SU-DHL-6 (cell line): Measurements from ENCODE around the gene B4GALT3.

Source experiments
- H2AFZ ChIP-seq: fragments of 200-600 bp; sonication (generic); 2 replicates; pipeline ENCODE4 v1.6.1; 2014; ENCODE audit warnings: low read depth, mild to moderate bottlenecking, moderate library complexity, mixed read lengths, antibody characterized with exemption, low read length; ENCODE audit not compliant: severe bottlenecking
- H3F3A ChIP-seq: fragments of 200-600 bp; shearing (Covaris generic); 2 replicates; pipeline ENCODE4 v1.6.0; 2016; ENCODE audit warnings: antibody characterized with exemption, mild to moderate bottlenecking; ENCODE audit not compliant: insufficient read depth
- H3K27ac ChIP-seq: fragments of 200-600 bp; sonication (generic); 2 replicates; pipeline ENCODE4 v1.5.1; 2016; ENCODE audit warnings: low read depth, mild to moderate bottlenecking, low read length, moderate library complexity, mixed read lengths
- H3K27me3 ChIP-seq: fragments of 200-600 bp; sonication (generic), shearing (Covaris generic); 2 replicates; pipeline ENCODE4 v1.6.0; 2014; ENCODE audit warnings: mild to moderate bottlenecking, low read length
- H3K36me3 ChIP-seq: fragments of 200-600 bp; sonication (generic); 2 replicates; pipeline ENCODE4 v1.6.1; 2014; ENCODE audit warnings: mild to moderate bottlenecking, low read length, mixed read lengths
- H3K4me2 ChIP-seq: fragments of 300-600, 200-600 bp; shearing (Covaris generic), sonication (generic); 2 replicates; pipeline ENCODE4 v1.6.0; 2014; ENCODE audit warnings: low read length, low read depth, mild to moderate bottlenecking; ENCODE audit not compliant: poor library complexity, severe bottlenecking
- H3K4me3 ChIP-seq: fragments of 200-600 bp; sonication (generic); 2 replicates; pipeline ENCODE4 v1.5.1; 2014; ENCODE audit warnings: antibody characterized with exemption, low read length, mild to moderate bottlenecking, mixed read lengths; ENCODE audit not compliant: insufficient read depth, poor library complexity, severe bottlenecking
- H3K79me2 ChIP-seq: fragments of 200-600 bp; sonication (generic); 2 replicates; pipeline ENCODE4 v1.6.1; 2014; ENCODE audit warnings: mild to moderate bottlenecking, low read length, moderate library complexity; ENCODE audit not compliant: insufficient read depth
- H3K9ac ChIP-seq: fragments of 200-600 bp; sonication (generic); 2 replicates; pipeline ENCODE4 v1.7.0; 2014; ENCODE audit warnings: mild to moderate bottlenecking, low read length
- H3K9me2 ChIP-seq: fragments of 200-600 bp; sonication (generic); replicated peaks from 2 replicates; pipeline ENCODE4 v1.6.1; 2014; ENCODE audit warnings: low read length; ENCODE audit not compliant: insufficient read depth
- H3K9me3 ChIP-seq: fragments of 200-600 bp; sonication (generic); 2 replicates; pipeline ENCODE4 v1.6.1; 2014; ENCODE audit warnings: low read length, mixed read lengths; ENCODE audit not compliant: insufficient read depth
- H4K20me1 ChIP-seq: fragments of 200-600 bp; sonication (generic); 2 replicates; pipeline ENCODE4 v1.6.1; 2014; ENCODE audit warnings: low read depth, mild to moderate bottlenecking, antibody characterized with exemption, low read length, moderate library complexity, mixed read lengths
- EZH2phosphoT487 ChIP-seq: fragments of 200-600 bp; sonication (generic), shearing (Covaris generic); conservative IDR thresholded peaks from 2 replicates; pipeline ENCODE4 v1.6.1; 2018; ENCODE audit warnings: mild to moderate bottlenecking, antibody characterized with exemption, low read length, moderate library complexity, mixed read lengths
- TF ChIP-seq, protein P1 (sequence below): fragments of 200-600 bp; sonication (generic); IDR thresholded peaks from one replicate; pipeline ENCODE4 v1.5.1; 2017; ENCODE audit warnings: antibody characterized with exemption, mild to moderate bottlenecking, low read length, moderate library complexity; ENCODE audit not compliant: insufficient read depth, poor library complexity, severe bottlenecking

B4GALT3 gene

DNA sequence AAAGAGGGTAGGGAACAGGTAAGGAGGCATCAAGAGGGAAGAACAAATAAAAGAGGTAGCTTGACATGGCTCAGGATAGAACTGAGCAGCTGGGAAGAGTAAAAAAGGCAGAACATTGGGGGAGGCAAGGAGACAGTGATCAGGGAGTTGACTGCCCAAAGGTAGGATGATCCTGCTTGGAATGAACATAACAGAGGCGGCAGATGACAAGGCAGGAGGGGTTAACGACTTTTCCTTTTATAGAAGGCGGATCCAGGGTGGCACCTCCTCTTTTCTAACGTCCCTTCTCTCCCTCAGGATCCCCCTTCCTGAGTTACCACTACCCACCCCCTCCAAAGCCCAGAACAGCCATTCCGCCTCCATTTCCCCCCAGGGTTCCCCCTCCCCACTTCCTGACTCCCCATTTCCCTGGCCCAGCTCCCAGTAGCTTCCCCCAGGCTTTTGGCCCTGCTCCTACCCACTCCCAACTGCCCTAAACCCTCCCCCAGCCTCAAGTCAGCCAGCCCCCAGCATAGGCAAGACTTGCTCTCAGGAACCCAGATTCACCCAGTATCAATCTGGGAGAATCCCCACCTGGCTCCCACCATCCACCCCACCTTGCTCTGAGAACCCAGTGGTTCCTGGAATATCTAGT, 22.3 kb upstream of the B4GALT3 start:
- no peak overlapping the region for H3K4me2 ChIP-seq
- H3K27ac ChIP-seq = no peak overlapping the region
- H3K27me3 ChIP-seq = no peaks in the 10 kb centered on the region
- H3K9me2 ChIP-seq = no peaks in the 10 kb centered on the region
- TF ChIP-seq, protein P1, sequence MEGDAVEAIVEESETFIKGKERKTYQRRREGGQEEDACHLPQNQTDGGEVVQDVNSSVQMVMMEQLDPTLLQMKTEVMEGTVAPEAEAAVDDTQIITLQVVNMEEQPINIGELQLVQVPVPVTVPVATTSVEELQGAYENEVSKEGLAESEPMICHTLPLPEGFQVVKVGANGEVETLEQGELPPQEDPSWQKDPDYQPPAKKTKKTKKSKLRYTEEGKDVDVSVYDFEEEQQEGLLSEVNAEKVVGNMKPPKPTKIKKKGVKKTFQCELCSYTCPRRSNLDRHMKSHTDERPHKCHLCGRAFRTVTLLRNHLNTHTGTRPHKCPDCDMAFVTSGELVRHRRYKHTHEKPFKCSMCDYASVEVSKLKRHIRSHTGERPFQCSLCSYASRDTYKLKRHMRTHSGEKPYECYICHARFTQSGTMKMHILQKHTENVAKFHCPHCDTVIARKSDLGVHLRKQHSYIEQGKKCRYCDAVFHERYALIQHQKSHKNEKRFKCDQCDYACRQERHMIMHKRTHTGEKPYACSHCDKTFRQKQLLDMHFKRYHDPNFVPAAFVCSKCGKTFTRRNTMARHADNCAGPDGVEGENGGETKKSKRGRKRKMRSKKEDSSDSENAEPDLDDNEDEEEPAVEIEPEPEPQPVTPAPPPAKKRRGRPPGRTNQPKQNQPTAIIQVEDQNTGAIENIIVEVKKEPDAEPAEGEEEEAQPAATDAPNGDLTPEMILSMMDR = no peak
- TF ChIP-seq EZH2phosphoT487 = no peak
- no peak overlapping the region for H2AFZ ChIP-seq
- no peaks in the 10 kb centered on the region for H3F3A ChIP-seq
- H3K9ac ChIP-seq = no peak overlapping the region
- H3K4me3 ChIP-seq = no peak overlapping the region
- H3K36me3 ChIP-seq = no peaks in the 10 kb centered on the region
- H3K79me2 ChIP-seq = peaks cover 10% of the 10 kb centered on the region
- no peaks in the 10 kb centered on the region for H3K9me3 ChIP-seq
- H4K20me1 ChIP-seq = no peaks in the 10 kb centered on the region

DNA sequence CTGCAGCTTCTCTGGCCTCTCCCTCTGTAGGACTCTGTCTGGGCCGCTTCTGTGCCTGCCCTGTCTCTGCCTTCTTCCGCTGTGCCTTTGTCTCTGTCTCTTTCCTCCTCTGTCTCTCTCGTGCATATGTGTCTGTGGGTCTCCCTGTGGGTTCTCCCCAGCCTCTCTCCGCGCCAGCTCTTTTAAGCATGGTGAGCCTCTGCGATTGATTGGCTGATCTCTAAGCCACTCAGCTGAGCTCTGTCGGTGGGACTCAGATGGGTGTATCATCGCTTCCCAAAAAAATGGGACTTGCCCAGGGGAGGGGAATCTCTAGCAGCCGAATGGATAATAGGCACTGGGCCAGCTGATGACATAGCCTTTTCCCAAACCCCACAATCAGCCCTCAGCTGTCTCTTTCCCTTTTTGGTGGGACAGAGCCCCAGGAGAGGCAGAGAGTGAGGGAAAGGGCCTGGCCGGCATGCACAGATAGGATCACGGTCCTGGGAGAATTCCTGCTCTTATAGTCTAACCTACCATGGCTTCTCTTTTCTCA, 21.7 kb upstream of the B4GALT3 start, which contains the start of gene ADAMTS4:
Gene ADAMTS4, minus strand, starts transcription at position 158 of the 535 bp plus-strand sequence. CDS start 427 bp downstream, outside the sequence.
- H4K20me1 ChIP-seq = no peaks in the 10 kb centered on the region

DNA sequence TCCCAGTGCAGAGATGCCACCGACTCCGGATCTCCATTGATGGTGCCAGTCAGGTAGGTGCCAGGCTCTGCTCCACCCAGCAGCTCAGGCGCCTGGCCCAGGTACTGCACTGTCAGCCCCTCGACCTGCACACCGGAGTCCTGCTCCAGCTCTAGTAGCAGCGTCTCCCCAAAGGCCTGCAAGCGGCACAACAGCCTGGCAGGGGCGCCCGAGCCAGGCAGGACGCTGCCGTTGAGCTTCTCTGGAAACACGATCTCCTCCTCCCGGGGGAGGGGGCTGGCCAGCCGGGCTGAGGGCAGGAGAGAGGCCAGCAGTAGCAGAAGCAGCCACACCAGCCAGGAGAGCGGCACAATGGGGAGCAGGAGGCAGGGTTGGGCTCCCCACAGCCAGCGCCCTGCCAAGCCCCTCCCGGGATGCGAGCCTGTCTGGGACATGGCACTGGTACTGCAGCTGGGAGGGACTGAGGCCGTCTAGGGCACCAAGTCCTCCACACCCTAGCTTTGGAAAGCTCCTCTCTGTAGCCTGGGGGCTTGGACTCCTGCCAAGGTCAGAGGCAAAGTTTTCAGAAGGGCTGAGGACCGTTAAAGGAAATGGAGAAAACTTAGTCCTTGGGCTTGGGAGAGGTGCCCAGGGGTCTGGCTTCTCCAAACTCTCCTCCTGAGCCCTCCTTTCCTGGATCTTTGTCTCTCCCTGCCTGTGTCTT, 21.0 kb upstream of the B4GALT3 start:
- Histone ChIP-seq H3K9me2 (no peaks in the 10 kb centered on the region), H3K4me3 (no peak overlapping the region), H3K4me2 (no peak overlapping the region), H4K20me1 (no peaks in the 10 kb centered on the region), H3K36me3 (no peaks in the 10 kb centered on the region), H3K27ac (no peak overlapping the region), H3K27me3 (no peaks in the 10 kb centered on the region), H2AFZ (no peak overlapping the region), H3F3A (no peaks in the 10 kb centered on the region), H3K9ac (no peak overlapping the region), H3K79me2 (peaks cover 10% of the 10 kb centered on the region), H3K9me3 (no peaks in the 10 kb centered on the region)
- TF ChIP-seq, protein P1 = no peak
- no peak for TF ChIP-seq EZH2phosphoT487

More for the DNA sequence above, 21.7 kb upstream of the B4GALT3 start, which contains the start of gene ADAMTS4:
- no peak within 1 kb of the TSS for H3K27ac ChIP-seq
- no peaks in the 10 kb centered on the region for H3K9me2 ChIP-seq
- H3K36me3 ChIP-seq = no peaks in the 10 kb centered on the region
- no peak within 1 kb of the TSS for H3K4me3 ChIP-seq
- TF ChIP-seq, protein P1 = no peak
- TF ChIP-seq EZH2phosphoT487 = no peak
- H3K9ac ChIP-seq = no peak within 1 kb of the TSS
- H3K9me3 ChIP-seq = no peaks in the 10 kb centered on the region
- peaks cover 10% of the 10 kb centered on the region for H3K79me2 ChIP-seq
- no peak within 1 kb of the TSS for H2AFZ ChIP-seq
- H3F3A ChIP-seq = no peaks in the 10 kb centered on the region
- H3K4me2 ChIP-seq = no peak within 1 kb of the TSS
- no peaks in the 10 kb centered on the region for H3K27me3 ChIP-seq
